GM12878 (cell line): ENCODE results near the gene HOXC12. TPM values are rescaled to one million over a fixed set of nuclear protein-coding genes. Genes with fewer than 3 reads are reported as not detected.

ENCODE experiments used
- ATAC-seq: fragments of 200-7000 bp; cut with Tn5 transposase; 3 replicates; pipeline ENCODE4 v1.9.1; 2020; ENCODE audit warnings: mild to moderate bottlenecking, moderate library complexity
- BruUV-seq: library from RNA; stranded (reverse); fragments of 400-500 nt; replicated peaks from 2 replicates; lab custom pipeline; 2021; lab: Mats Ljungman, UMichigan
- CTCF ChIA-PET: fragments of 300-600 bp; sonication (Branson Sonifier 250); formaldehyde crosslinking; extraction: SDS; loops from one replicate; lab custom pipeline; 2021; ENCODE audit warnings: inconsistent platforms; lab: Yijun Ruan, JAX
- POLR2A ChIA-PET: fragments of 350-600 bp; formaldehyde crosslinking; extraction: SDS; loops from one replicate; lab custom pipeline; 2021; ENCODE audit warnings: inconsistent platforms; lab: Charles Lee
- RAD21 ChIA-PET: fragments of 300-600 bp; sonication (Branson Sonifier 250); formaldehyde crosslinking; loops from one replicate; lab custom pipeline; 2023; ENCODE audit warnings: antibody characterized with exemption; ENCODE audit not compliant: unreplicated experiment; lab: Charles Lee
- SMC1A ChIA-PET: fragments of 300-600 bp; sonication (Branson Sonifier 250); formaldehyde crosslinking; loops from one replicate; lab custom pipeline; 2023; ENCODE audit not compliant: unreplicated experiment, uncharacterized antibody; lab: Charles Lee
- DNase-seq: peaks from one replicate; pipeline ENCODE4 v3.0.0-alpha.2; 2011; ENCODE audit warnings: low read depth, low spot score
- FAIRE-seq: peaks from 3 replicates; lab custom pipeline; 2011; peaks lifted over from hg19 to GRCh38; lab: Jason Lieb, UNC
- H2AFZ ChIP-seq: 2 replicates; pipeline ENCODE4 v1.6.0; 2011; ENCODE audit warnings: low read depth, low read length, control low read depth; ENCODE audit not compliant: control insufficient read depth
- H3K27ac ChIP-seq: 2 replicates; pipeline ENCODE4 v1.5.1; 2011; ENCODE audit warnings: control low read depth; ENCODE audit not compliant: control insufficient read depth, insufficient read depth
- H3K27me3 ChIP-seq, 2 experiments: replicated peaks in 1 of 2; 2 replicates each; pipeline versions ENCODE4 v1.6.0 to v1.6.1; 2011; ENCODE audit warnings: low read length in 1 of 2; ENCODE audit not compliant: control insufficient read depth in 2 of 2, insufficient read depth in 2 of 2
- H3K36me3 ChIP-seq, 2 experiments: 2 replicates each; pipeline ENCODE4 v1.5.1; 2011; ENCODE audit warnings: low read length in 1 of 2; ENCODE audit not compliant: control insufficient read depth in 2 of 2, insufficient read depth in 2 of 2
- H3K4me1 ChIP-seq: 2 replicates; pipeline ENCODE4 v1.6.1; 2011; ENCODE audit warnings: mild to moderate bottlenecking, low read length, moderate library complexity, mixed read lengths; ENCODE audit not compliant: control insufficient read depth, insufficient read depth
- H3K4me2 ChIP-seq: 2 replicates; pipeline ENCODE4 v1.6.0; 2011; ENCODE audit warnings: control low read depth; ENCODE audit not compliant: control insufficient read depth, insufficient read depth
- H3K4me3 ChIP-seq: fragments of 200-600 bp; sonication (generic); 2 replicates; pipeline ENCODE4 v1.5.1; 2016
- H3K79me2 ChIP-seq: 2 replicates; pipeline ENCODE4 v1.6.0; 2011; ENCODE audit warnings: low read length; ENCODE audit not compliant: control insufficient read depth, insufficient read depth
- H3K9ac ChIP-seq: 2 replicates; pipeline ENCODE4 v1.8.0; 2011; ENCODE audit warnings: low read length, control low read depth, mixed read lengths; ENCODE audit not compliant: control insufficient read depth, insufficient read depth
- H3K9me3 ChIP-seq: replicated peaks from 3 replicates; pipeline ENCODE4 v1.5.1; 2011; ENCODE audit warnings: mild to moderate bottlenecking, low read length; ENCODE audit not compliant: control insufficient read depth, insufficient read depth
- H4K20me1 ChIP-seq: 2 replicates; pipeline ENCODE4 v1.6.0; 2011; ENCODE audit not compliant: control insufficient read depth, insufficient read depth
- BMI1 ChIP-seq: fragments of 450-650 bp; IDR thresholded peaks from 2 replicates; pipeline ENCODE4 v1.6.1; 2016; ENCODE audit warnings: mild to moderate bottlenecking, moderate library complexity, borderline replicate concordance
- EZH2 ChIP-seq: IDR thresholded peaks from 2 replicates; pipeline ENCODE4 v1.6.1; 2012; ENCODE audit warnings: low read depth, mild to moderate bottlenecking, control low read depth, inconsistent platforms, low read length, borderline replicate concordance; ENCODE audit not compliant: control insufficient read depth
- MLLT1 ChIP-seq: fragments of 450-650 bp; IDR thresholded peaks from 2 replicates; pipeline ENCODE4 v1.6.1; 2016; ENCODE audit warnings: mild to moderate bottlenecking
- NBN ChIP-seq: fragments of 450-650 bp; IDR thresholded peaks from 2 replicates; pipeline ENCODE4 v1.6.1; 2016
- RAD51 ChIP-seq: fragments of 450-650 bp; IDR thresholded peaks from 2 replicates; pipeline ENCODE4 v1.6.1; 2016; ENCODE audit warnings: moderate library complexity, mild to moderate bottlenecking, inconsistent platforms
- ZNF217 ChIP-seq: fragments of 450-650 bp; IDR thresholded peaks from 2 replicates; pipeline ENCODE4 v1.6.1; 2017; ENCODE audit warnings: antibody characterized with exemption, mild to moderate bottlenecking
- WGBS: methylation state at CpG from one replicate; pipeline ENCODE4 v1.1.6; 2016; ENCODE audit warnings: low lambda C conversion rate; ENCODE audit not compliant: insufficient replicate concordance, insufficient coverage; ENCODE audit errors: missing lambda C conversion rate; 5-methylcytosine and 5-hydroxymethylcytosine counted together
- in situ Hi-C: fragments of 300-500 bp; cut with MboI; formaldehyde crosslinking; loops from 9 replicates; pipeline ENCODE4 v1.14.3; 2018; ENCODE audit warnings: mixed read lengths
- intact Hi-C: fragments of 100-400 bp; cut with micrococcal nuclease; formaldehyde crosslinking; loops from one replicate; pipeline ENCODE4 v1.14.2; 2022; ENCODE audit not compliant: unreplicated experiment
- polyA plus RNA-seq, 11 experiments: library from polyadenylated mRNA; depleted of rRNA in 4 of 11; unstranded in 6 of 11; stranded (reverse) in 5 of 11; fragments of >200 nt; fragmentation: Nextera tagmentation in 4 of 11; fragmentation: Illumina TruSeq in 1 of 11; extraction: Ambion mirVana in 4 of 11; extraction: Trizol in 1 of 11; gene quantifications; 1 replicate in 1 of 11; 2 replicates in 10 of 11; pipeline versions ENCODE4 v1.2.1 to v1.2.3, GENCODE V29; 2011 to 2016; ENCODE audit warnings: inconsistent platforms in 2 of 11, missing spikeins in 2 of 11, low read depth in 1 of 11
- total RNA-seq, 4 experiments: library from RNA; depleted of rRNA in 3 of 4; stranded (reverse); fragments of >200 nt in 3 of 4; fragmentation: Illumina TruSeq in 1 of 4; extraction: Trizol in 1 of 4; gene quantifications; 2 replicates each; pipeline versions ENCODE4 v1.2.1 to v1.2.3, GENCODE V29; 2013 to 2021

HOXC12 gene
- total and polyA plus RNA-seq, 10 of the 15 experiments (the other 5 are each of a cell fraction or from before 2014, with no cell fraction given), result not detected

- FAIRE-seq, result no peak
Observed at GRCh38 chr12:53927220-53928029, 27.3 kb upstream of the HOXC12 start.

More at GRCh38 chr12:53927220-53928029, 27.3 kb upstream of the HOXC12 start:
- Histone ChIP-seq H3K9ac (no peak overlapping the region), H3K4me2 (no peak overlapping the region), H2AFZ (no peak overlapping the region), H3K4me1 (no peaks in the 10 kb centered on the region), H3K4me3 (no peak overlapping the region), H3K79me2 (no peaks in the 10 kb centered on the region), H3K36me3 (no peaks in the 10 kb centered on the region), H4K20me1 (no peaks in the 10 kb centered on the region), H3K27me3 (peaks cover 13 to 34% of the 10 kb centered on the region in 2 experiments), H3K27ac (no peak overlapping the region), H3K9me3 (no peaks in the 10 kb centered on the region)
- ATAC-seq (no peak), DNase-seq (no peak)
- POLR2A ChIA-PET, result no interaction called here
- 39% methylated on average over 24 of the region's 45 CpGs for WGBS
- no TSS peak for BruUV-seq
- CTCF ChIA-PET, result interaction anchor here (0.6 kb wide), 1 partner anchor 1349 kb away, joined by 3 read pairs; no protein-coding TSS in a partner anchor
- RAD21 ChIA-PET, result no interaction called here
- intact Hi-C loops, result no loop called here
- TF ChIP-seq NBN (no peak), EZH2 (peak; percentile 92; the same call in 1 of the 2 replicates), BMI1 (no peak), ZNF217 (no peak), MLLT1 (no peak), RAD51 (no peak)
- in situ Hi-C loops, result no loop called here
- SMC1A ChIA-PET, result interaction anchor here (1.2 kb wide), 1 partner anchor 135 kb away, joined by 3 read pairs; no protein-coding TSS in a partner anchor
